ENCODE measurements around the gene SORCS2.

DNA sequence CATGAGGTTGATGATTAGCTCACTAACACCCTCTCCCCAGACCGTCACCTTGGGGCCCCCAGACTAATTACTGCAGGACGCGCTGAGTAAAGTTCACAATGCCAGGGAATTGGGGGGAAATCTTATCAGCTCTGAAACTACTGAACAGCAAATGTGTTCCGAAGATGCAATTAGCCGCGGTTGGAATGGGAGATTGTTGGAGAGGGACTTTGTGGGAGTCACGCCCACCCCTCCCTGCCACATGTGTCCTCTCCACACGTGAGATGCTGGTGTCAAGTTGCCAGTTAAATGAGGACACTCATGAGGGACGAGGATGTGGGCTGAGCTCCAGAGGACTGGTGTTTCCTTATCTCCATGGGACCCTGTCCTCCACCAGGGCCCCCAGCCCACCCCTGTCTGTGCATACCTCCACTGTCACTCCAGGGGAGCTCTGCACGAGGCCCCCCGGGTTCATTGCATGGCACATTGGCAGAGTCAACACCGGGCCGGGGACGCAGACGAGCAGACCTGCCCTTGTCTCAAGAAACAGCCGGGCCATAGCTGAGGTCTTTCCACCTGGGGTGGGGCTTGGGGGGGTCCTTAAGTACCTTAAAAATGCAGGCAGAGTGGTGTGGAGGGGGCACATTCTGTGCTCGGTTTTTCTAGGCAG lies 417.8 kb downstream of the SORCS2 start:
- TF ChIP-seq, protein P1, sequence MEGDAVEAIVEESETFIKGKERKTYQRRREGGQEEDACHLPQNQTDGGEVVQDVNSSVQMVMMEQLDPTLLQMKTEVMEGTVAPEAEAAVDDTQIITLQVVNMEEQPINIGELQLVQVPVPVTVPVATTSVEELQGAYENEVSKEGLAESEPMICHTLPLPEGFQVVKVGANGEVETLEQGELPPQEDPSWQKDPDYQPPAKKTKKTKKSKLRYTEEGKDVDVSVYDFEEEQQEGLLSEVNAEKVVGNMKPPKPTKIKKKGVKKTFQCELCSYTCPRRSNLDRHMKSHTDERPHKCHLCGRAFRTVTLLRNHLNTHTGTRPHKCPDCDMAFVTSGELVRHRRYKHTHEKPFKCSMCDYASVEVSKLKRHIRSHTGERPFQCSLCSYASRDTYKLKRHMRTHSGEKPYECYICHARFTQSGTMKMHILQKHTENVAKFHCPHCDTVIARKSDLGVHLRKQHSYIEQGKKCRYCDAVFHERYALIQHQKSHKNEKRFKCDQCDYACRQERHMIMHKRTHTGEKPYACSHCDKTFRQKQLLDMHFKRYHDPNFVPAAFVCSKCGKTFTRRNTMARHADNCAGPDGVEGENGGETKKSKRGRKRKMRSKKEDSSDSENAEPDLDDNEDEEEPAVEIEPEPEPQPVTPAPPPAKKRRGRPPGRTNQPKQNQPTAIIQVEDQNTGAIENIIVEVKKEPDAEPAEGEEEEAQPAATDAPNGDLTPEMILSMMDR (conservative IDR thresholded peaks at IDR 0.05; ENCODE audit: low read length): no peak
- no peak for TF ChIP-seq EZH2phosphoT487 (IDR thresholded peaks at IDR 0.05; ENCODE audit: borderline replicate concordance, low read depth, low read length)

Data from OCI-LY7 (cell line).